A673 (cell line): ENCODE data around the gene KCNJ18.
"Not testable (repeated sequence)": the region's sequence is repeated elsewhere in the genome, so short reads cannot be mapped to it uniquely, and the experiment has no call there.

ENCODE experiments used
- CTCF ChIP-seq: fragments of 300-800, 200-600 bp; sonication (generic); conservative IDR thresholded peaks from 2 replicates; pipeline ENCODE4 v1.5.1; 2017; ENCODE audit warnings: low read depth, mild to moderate bottlenecking, antibody characterized with exemption, low read length, moderate library complexity, mixed read lengths
- EZH2 ChIP-seq: fragments of 200-600 bp; sonication (generic); IDR thresholded peaks from 2 replicates; pipeline ENCODE4 v1.6.1; 2017; ENCODE audit warnings: borderline replicate concordance, low read depth, mild to moderate bottlenecking, mixed read lengths, antibody characterized with exemption, low read length; ENCODE audit not compliant: poor library complexity, severe bottlenecking

GRCh38 chr17:21669616-21670360 lies 22.5 kb upstream of the KCNJ18 start:
- TF ChIP-seq CTCF, EZH2: not testable (repeated sequence)
